Measurements from ENCODE around the gene HLCS. TPM values are rescaled to one million over a fixed set of nuclear protein-coding genes. Genes with fewer than 3 reads are reported as not detected.

The HLCS gene
- total RNA-seq, 1 donor from 2014 or later = 34.9 TPM

- no peak for DNase-seq (ENCODE audit: low spot score)
Measured at GRCh38 chr21:36705679-36706481, 260.6 kb downstream of the HLCS start.

GRCh38 chr21:36704958-36705678 is 261.4 kb downstream of the HLCS start:
- no peak for DNase-seq (ENCODE audit: low spot score)

GRCh38 chr21:36704281-36704957 is 262.1 kb downstream of the HLCS start:
- no peak for DNase-seq (ENCODE audit: low spot score)

GRCh38 chr21:36703626-36704280 is 262.7 kb downstream of the HLCS start:
- DNase-seq (ENCODE audit: low spot score) = no peak

- no peak for DNase-seq (ENCODE audit: low spot score)
Measured at GRCh38 chr21:36703123-36703522, 263.3 kb downstream of the HLCS start.

GRCh38 chr21:36702622-36702968 is 263.9 kb downstream of the HLCS start:
- no peak for DNase-seq (ENCODE audit: low spot score)

- DNase-seq (ENCODE audit: low spot score) = no peak
Measured at GRCh38 chr21:36701756-36702621, 264.5 kb downstream of the HLCS start.

GRCh38 chr21:36700971-36701755 is 265.3 kb downstream of the HLCS start:
- no peak for DNase-seq (ENCODE audit: low spot score)

Other genes starting within 250 kb of the HLCS start
- gene RIPPLY3, start 40.0 kb upstream of the HLCS start, total RNA-seq (ENCODE audit: insufficient read depth, low replicate concordance) = not detected
- 30.3 TPM for gene PIGP, start 106.4 kb upstream of the HLCS start, total RNA-seq (ENCODE audit: insufficient read depth, low replicate concordance)
- 309 TPM for gene TTC3, start 106.6 kb upstream of the HLCS start, total RNA-seq (ENCODE audit: insufficient read depth, low replicate concordance)